Measurements from ENCODE around the gene ACOX1. TPM values are rescaled to one million over a fixed set of nuclear protein-coding genes. Genes with fewer than 3 reads are reported as not detected.

The ACOX1 gene
- total and polyA plus RNA-seq, 2 of the 13 experiments (the other 11 are each of a cell fraction or from before 2014, with no cell fraction given) = 86.4 to 120 TPM

DNA sequence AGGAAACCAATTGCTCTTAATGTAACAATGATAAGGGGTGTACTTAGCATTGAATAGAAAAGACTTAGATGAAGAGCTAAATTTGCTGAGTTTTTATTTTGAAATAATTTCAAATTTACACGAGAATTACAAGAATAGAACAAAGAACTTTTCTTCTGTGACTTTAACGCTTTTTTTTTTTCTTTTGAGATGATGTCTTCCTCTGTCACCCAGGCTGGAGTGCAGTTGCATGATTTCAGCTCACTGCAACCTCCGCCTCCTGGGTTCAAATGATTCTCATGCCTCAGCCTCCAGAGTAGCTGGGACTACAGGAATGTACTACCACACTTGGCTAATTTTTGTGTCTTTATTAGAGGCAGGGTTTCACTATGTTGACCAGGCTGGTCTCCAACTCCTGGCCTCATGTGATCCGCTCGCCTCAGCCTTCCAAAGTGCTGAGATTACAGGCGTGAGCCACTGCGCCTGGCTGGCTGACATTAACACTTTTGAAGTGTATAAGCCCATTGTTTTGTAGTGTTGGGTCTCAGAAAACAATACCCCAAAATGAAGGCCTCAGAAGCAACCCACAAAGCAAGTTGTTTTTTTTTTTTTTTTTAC, 2.2 kb upstream of the ACOX1 start (continued):
- TF ChIP-seq, protein P1, sequence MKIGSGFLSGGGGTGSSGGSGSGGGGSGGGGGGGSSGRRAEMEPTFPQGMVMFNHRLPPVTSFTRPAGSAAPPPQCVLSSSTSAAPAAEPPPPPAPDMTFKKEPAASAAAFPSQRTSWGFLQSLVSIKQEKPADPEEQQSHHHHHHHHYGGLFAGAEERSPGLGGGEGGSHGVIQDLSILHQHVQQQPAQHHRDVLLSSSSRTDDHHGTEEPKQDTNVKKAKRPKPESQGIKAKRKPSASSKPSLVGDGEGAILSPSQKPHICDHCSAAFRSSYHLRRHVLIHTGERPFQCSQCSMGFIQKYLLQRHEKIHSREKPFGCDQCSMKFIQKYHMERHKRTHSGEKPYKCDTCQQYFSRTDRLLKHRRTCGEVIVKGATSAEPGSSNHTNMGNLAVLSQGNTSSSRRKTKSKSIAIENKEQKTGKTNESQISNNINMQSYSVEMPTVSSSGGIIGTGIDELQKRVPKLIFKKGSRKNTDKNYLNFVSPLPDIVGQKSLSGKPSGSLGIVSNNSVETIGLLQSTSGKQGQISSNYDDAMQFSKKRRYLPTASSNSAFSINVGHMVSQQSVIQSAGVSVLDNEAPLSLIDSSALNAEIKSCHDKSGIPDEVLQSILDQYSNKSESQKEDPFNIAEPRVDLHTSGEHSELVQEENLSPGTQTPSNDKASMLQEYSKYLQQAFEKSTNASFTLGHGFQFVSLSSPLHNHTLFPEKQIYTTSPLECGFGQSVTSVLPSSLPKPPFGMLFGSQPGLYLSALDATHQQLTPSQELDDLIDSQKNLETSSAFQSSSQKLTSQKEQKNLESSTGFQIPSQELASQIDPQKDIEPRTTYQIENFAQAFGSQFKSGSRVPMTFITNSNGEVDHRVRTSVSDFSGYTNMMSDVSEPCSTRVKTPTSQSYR (CRISPR knock-in tag; IDR thresholded peaks at IDR 0.05; ENCODE audit: borderline replicate concordance) = no peak
- TF ChIP-seq, protein P2, sequence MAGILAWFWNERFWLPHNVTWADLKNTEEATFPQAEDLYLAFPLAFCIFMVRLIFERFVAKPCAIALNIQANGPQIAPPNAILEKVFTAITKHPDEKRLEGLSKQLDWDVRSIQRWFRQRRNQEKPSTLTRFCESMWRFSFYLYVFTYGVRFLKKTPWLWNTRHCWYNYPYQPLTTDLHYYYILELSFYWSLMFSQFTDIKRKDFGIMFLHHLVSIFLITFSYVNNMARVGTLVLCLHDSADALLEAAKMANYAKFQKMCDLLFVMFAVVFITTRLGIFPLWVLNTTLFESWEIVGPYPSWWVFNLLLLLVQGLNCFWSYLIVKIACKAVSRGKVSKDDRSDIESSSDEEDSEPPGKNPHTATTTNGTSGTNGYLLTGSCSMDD (CRISPR knock-in tag; IDR thresholded peaks at IDR 0.05) = no peak
- TF ChIP-seq ZFY (CRISPR knock-in tag; IDR thresholded peaks at IDR 0.05) = 0 out of 2 replicates have a peak, but pooled peaks have one; percentile 2
- TF ChIP-seq SALL2 (CRISPR knock-in tag; IDR thresholded peaks at IDR 0.05) = peak; percentile 7; the same call in 1 of the 2 replicates
- 0 out of 2 replicates have a peak, but pooled peaks have one; percentile 15 for TF ChIP-seq TEAD2 (CRISPR knock-in tag; IDR thresholded peaks at IDR 0.05)
- TF ChIP-seq KAT8 (CRISPR knock-in tag; IDR thresholded peaks at IDR 0.05) = no peak
- TF ChIP-seq KDM5B (CRISPR knock-in tag; IDR thresholded peaks at IDR 0.05; ENCODE audit: borderline replicate concordance) = no peak
- TF ChIP-seq, protein P3, sequence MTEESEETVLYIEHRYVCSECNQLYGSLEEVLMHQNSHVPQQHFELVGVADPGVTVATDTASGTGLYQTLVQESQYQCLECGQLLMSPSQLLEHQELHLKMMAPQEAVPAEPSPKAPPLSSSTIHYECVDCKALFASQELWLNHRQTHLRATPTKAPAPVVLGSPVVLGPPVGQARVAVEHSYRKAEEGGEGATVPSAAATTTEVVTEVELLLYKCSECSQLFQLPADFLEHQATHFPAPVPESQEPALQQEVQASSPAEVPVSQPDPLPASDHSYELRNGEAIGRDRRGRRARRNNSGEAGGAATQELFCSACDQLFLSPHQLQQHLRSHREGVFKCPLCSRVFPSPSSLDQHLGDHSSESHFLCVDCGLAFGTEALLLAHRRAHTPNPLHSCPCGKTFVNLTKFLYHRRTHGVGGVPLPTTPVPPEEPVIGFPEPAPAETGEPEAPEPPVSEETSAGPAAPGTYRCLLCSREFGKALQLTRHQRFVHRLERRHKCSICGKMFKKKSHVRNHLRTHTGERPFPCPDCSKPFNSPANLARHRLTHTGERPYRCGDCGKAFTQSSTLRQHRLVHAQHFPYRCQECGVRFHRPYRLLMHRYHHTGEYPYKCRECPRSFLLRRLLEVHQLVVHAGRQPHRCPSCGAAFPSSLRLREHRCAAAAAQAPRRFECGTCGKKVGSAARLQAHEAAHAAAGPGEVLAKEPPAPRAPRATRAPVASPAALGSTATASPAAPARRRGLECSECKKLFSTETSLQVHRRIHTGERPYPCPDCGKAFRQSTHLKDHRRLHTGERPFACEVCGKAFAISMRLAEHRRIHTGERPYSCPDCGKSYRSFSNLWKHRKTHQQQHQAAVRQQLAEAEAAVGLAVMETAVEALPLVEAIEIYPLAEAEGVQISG (CRISPR knock-in tag; IDR thresholded peaks at IDR 0.05) = no peak
- TF ChIP-seq, protein P4, sequence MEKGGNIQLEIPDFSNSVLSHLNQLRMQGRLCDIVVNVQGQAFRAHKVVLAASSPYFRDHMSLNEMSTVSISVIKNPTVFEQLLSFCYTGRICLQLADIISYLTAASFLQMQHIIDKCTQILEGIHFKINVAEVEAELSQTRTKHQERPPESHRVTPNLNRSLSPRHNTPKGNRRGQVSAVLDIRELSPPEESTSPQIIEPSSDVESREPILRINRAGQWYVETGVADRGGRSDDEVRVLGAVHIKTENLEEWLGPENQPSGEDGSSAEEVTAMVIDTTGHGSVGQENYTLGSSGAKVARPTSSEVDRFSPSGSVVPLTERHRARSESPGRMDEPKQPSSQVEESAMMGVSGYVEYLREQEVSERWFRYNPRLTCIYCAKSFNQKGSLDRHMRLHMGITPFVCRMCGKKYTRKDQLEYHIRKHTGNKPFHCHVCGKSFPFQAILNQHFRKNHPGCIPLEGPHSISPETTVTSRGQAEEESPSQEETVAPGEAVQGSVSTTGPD (CRISPR knock-in tag; IDR thresholded peaks at IDR 0.05) = no peak
